COLO829 (cell line): ENCODE measurements around the gene NDUFV1.
"Not testable (repeated sequence)": the region's sequence is repeated elsewhere in the genome, so short reads cannot be mapped to it uniquely, and the experiment has no call there.

Experiments used
- DNase-seq: peaks from one replicate; pipeline ENCODE4 v3.0.0; 2012; ENCODE audit warnings: low spot score

Gene NDUFV1

GRCh38 chr11:67656278-67656922 lies 49.7 kb downstream of the NDUFV1 start:
- DNase-seq = peak; percentile 18

- DNase-seq = no peak
Observed at GRCh38 chr11:67657300-67657699, 50.6 kb downstream of the NDUFV1 start.

GRCh38 chr11:67659651-67660165 lies 53.0 kb downstream of the NDUFV1 start:
- not testable (repeated sequence) for DNase-seq

- DNase-seq = not testable (repeated sequence)
Observed at GRCh38 chr11:67660752-67661151, 54.0 kb downstream of the NDUFV1 start.
